Activated CD4-positive, alpha-beta T cell treated with anti-CD3 and anti-CD28 coated beads for 48 hours (primary cell): ENCODE measurements around the gene LIMS1.
"Not testable (repeated sequence)": the region's sequence is repeated elsewhere in the genome, so short reads cannot be mapped to it uniquely, and the experiment has no call there.

Source experiments
- DNase-seq: peaks from one replicate; pipeline ENCODE4 v3.0.0-alpha.2; 2020

LIMS1 gene

GRCh38 chr2:108588070-108588668 lies 53.9 kb downstream of the LIMS1 start:
- no peak for DNase-seq

DNA sequence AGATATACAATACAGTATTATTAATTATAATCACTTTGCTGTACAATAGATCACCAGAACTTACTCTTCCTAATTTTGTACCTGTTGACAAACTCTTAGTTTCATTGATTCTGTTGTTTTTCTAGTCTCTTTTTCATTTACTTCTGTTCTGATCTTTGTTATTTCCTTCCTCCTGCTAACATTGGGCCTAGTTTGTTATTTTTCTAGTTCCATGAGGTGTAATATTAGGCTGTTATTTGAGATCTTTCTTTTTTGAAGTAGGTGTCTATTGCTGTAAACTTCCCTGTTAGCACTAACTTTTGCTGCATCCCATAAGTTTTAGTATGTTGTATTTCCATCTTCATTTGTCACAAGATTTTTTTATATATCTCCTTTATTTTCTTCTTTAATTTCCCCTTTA lies 55.1 kb downstream of the LIMS1 start:
- DNase-seq = no peak

- DNase-seq = no peak
Observed at GRCh38 chr2:108589781-108590180, 55.5 kb downstream of the LIMS1 start.

DNA sequence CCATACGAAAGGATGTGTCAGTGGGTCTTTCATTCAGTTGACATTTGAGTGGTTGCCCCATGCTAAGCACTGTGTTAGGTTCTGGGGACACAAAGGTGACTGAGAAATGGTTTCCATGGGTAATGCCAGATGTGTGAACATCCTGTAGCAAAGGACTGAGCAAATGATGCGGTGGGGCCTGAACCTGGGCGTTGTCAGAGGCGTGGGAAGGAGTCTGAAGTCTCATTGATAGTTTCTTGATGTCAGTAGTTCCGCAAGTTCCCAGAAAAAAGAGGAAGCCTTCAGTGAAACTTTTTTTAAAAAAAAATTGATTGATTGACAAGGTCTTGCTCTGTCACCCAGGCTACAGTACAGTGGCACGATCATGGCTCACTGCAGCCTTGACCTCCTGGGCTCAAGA lies 56.9 kb downstream of the LIMS1 start:
- peak; percentile 39 for DNase-seq

DNA sequence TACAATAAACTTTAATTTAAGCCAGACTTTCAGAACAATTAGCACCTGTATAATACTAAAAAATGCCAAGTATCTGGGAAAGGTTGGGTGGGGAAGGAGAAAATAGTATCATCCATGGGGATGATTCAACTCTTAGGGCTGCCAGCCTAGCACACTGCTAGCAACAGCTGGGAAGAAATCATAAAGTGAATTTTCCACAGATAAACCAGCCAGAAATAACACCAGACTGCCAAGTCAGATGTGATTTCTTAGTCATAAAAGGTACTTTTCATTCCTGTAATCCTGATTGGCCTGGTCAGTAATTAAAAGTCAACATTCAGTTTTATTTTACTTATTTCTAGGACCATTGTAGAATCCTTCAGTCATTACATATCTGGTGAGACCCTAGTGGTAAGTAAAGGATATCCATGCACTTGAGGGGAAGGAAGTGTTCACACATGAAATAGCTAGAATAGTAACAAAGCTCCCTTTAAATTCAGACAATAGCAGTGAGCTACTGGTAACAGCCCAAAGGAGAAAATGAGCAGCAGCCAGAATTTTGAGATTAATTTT lies 59.4 kb downstream of the LIMS1 start:
- DNase-seq = no peak

- no peak for DNase-seq
Observed at GRCh38 chr2:108594132-108594981, 60.1 kb downstream of the LIMS1 start.

DNA sequence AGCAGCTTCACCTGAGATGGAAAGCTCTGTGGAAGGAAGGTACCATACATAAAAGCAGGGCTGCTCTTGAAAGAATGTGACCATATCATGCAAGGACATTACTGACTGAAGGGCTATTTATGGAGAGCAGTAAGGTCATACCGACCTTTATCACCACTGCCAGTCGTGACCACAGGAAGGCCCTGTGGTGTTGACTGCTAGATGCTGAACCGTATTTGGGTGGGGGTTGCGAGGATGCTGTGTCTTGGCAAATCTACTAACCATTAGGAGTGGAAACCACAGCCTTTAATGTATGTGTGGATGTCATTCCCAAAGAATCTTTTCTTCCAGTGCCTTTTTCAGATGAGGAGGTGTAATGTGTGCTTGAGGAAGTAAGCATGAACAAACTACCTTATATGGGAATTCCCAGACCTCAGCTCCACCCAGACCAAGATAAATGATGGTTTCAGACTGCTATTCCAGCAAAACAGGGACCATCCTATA lies 60.8 kb downstream of the LIMS1 start:
- no peak for DNase-seq

- DNase-seq = not testable (repeated sequence)
Observed at GRCh38 chr2:108595771-108596170, 61.5 kb downstream of the LIMS1 start.

GRCh38 chr2:108597105-108597744 lies 63.0 kb downstream of the LIMS1 start:
- not testable (repeated sequence) for DNase-seq

GRCh38 chr2:108601199-108601598 lies 66.9 kb downstream of the LIMS1 start:
- not testable (repeated sequence) for DNase-seq

DNA sequence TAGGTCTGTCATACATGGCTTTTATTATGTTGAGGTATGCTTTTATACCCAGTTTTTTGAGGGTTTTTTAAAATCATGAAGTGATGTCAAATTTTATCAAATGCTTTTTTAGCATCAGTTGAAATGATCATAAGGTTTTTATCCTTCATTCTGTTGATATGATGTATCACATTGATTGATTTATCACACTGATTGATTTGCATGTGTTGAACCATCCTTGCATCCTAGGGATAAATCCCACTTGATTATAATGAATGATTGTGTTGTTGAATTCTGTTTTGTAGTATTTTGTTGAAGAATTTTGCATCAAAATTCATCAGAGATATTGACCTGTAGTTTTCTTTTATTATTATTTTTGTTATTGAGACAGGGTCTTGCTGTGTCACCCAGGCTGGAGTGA lies 68.2 kb downstream of the LIMS1 start:
- DNase-seq = no peak

DNA sequence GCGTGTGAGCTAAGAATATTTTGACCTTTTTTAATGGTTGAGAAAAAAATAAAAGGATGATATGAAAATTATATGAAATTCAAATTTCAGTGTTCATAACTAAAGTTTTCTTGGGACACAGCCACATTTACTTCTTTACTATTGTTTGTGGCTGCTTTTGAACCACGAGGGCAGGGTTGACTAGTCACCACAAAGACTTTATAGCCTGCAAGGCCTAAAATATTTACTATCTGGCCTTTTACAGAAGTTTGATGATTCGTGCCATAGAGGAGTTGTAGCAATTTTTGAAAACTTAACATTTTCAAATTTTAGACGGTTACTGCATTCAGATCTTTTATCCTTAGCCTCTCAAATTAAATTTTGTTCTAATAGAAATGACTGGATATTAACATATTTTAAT lies 69.9 kb downstream of the LIMS1 start:
- DNase-seq = no peak

DNA sequence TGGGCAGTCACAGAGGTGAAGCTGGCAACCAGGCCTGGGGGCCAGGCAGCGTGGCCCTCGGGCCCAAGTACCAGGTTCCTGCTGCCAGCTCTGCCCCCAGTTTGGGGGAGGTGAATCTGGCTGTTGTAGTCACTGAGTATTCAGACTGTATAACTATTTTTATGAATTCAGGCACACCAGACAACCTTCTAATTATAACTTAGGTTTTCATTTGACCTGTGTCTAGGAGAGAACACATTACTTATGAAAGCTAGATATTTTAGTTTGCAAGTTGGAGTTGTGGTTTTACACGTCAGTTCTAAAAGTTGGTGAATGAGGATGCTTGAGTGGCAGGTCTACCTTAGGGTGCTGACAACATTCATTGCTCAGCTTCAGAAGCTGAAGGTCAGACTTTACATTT lies 71.7 kb downstream of the LIMS1 start:
- no peak for DNase-seq

- peak; percentile 50 for DNase-seq
Observed at GRCh38 chr2:108607706-108608301, 73.5 kb downstream of the LIMS1 start.

GRCh38 chr2:108611021-108611420 lies 76.8 kb downstream of the LIMS1 start:
- DNase-seq = no peak

DNA sequence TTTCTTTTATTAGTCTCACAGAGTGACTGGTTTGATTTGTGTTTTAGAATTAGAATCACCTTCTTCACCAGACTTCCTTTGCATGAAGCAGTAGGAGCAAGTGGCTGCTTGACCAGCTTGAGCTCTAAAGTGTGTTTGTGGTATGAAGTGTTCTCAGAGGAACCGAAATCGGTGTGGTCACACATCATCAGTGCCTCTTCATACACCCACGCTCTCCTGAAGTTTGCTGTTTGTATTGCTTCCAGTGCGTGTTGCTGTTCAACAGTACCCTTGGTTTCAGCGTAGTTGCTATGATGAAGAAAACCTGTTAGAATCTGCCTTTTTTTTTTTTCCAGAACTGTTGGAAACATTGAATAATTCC lies 77.9 kb downstream of the LIMS1 start:
- peak; percentile 59 for DNase-seq

DNA sequence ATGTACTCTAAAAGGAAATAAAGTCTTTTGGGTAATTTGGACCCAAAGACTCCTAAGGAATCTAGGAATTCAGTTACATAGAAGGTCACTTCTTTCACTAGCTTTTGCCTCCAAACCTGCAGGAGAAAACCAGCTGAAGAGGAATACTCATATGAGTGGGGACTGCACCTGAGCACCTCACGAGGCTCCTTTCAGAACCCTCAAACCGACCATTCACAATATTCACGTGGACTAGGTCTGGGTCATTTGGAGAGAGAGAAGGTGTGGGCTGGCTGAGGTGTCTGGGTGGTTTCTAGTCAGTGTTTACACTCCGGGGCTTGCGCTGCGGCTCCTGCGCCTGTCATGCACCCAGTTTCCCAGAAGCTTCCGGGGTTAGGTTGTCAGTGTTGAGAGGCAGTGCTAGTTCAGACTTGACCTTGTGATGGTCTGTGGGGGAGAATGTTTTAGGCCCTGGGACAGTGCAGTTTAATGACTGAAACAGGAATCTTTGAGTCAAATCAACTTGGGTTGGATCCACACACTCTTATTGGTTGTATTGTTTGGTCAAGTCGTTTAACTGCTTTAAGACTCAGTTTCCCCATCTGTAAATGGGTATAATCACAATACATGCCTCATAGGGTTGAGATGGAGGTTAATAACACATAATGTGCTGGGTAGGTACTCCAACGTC lies 78.4 kb downstream of the LIMS1 start:
- peak; percentile 76 for DNase-seq

DNA sequence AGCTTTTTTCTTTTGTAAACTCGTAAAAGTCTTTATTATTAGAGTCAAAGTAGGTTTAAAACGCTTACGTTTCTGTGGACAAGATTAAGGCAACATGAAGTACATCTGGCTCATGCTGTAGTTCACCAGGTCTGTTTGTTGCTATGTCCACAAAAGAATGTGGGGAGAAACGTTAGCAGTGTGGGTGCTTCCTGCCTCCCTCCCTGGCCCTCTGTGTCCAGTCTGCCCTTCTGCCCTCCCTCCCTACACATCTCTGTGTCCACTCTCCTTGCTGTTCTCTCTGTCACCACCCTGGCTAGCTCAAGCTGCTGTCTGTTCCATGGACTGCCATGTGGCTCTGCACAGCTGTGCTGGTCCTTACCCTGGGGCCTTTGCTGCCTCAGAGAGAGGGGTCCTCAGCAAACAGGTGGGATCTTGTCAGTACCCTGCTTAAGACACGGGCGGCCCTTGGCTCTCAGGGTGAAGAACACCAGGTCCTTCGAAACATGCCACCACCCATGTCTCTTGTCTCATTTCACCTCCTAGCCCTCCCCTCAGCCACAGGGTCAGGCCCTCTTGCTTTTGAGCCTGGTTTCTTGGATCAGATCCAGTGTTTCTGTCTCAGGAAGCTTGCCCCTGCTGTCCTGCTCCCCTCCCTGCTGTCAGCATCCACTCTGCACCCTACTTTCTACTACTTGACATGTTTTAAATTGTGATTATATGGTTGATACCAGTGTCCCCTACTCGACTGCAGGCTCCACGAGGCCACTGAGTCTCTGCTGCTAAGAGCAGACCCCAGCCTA lies 79.2 kb downstream of the LIMS1 start:
- no peak for DNase-seq

- DNase-seq = no peak
Observed at GRCh38 chr2:108614043-108614545, 79.8 kb downstream of the LIMS1 start.

- no peak for DNase-seq
Observed at GRCh38 chr2:108614659-108615058, 80.4 kb downstream of the LIMS1 start.

DNA sequence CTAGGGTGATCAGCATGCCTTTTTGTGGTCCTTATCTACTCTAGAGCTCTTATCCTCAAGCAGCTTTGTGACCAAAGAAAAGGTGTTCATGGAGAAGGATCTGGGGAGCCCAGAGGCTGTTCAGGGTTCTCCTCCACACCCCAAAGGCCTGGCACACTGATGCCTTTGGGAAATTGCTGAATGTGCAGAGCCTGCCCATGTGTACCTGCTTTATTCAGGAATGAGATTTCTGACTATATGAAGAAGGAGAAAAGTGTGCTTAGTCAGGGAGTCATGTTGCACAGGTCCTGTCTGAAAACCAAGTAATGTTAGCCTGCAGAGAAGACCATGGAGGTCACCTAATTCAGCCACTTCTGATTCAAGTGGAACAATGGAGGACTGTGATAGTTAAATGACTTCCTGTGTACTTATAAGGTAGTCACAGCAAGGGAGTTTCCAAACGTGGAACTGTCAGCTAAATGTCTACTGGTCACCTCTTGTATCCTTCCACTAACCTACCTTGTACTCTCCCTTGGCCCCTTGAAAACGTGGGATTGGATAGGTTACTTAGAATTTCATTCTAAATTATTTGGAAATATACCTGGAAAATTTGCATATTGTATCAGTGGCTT lies 81.3 kb downstream of the LIMS1 start:
- DNase-seq = no peak
